HEK293T (cell line): ENCODE measurements around the gene MAPK8IP3.

Source experiments
- NFRKB ChIP-seq: fragments of 450-650 bp; IDR thresholded peaks from 2 replicates; pipeline ENCODE4 v1.6.1; 2016; ENCODE audit warnings: mild to moderate bottlenecking, moderate library complexity
- SP1 ChIP-seq: fragments of 450-650 bp; IDR thresholded peaks from 2 replicates; pipeline ENCODE4 v1.6.1; 2017
- SUZ12 ChIP-seq: fragments of 450-650 bp; IDR thresholded peaks from 2 replicates; pipeline ENCODE4 v1.6.1; 2016; ENCODE audit warnings: mild to moderate bottlenecking
- ZNF384 ChIP-seq: fragments of 450-650 bp; IDR thresholded peaks from 2 replicates; pipeline ENCODE4 v1.6.1; 2016

- TF ChIP-seq SP1 (no peak), SUZ12 (no peak), ZNF384 (no peak), NFRKB (no peak)
These were observed 17.0 kb upstream of the MAPK8IP3 start for GRCh38 chr16:1688807-1689560.
